HCT116 (cell line): ENCODE results near the gene MPP4. TPM values are rescaled to one million over a fixed set of nuclear protein-coding genes. Genes with fewer than 3 reads are reported as not detected.

Experiments used
- ATAC-seq: fragments of 200-7000 bp; cut with Tn5 transposase; 2 replicates; pipeline ENCODE4 v1.9.1; 2020; ENCODE audit warnings: mild to moderate bottlenecking, moderate library complexity
- BruUV-seq: library from RNA; stranded (reverse); fragments of 400-500 nt; replicated peaks from 2 replicates; lab custom pipeline; 2021; lab: Mats Ljungman, UMichigan
- CTCF ChIA-PET: fragments of 300-600 bp; sonication (Branson Sonifier 250); formaldehyde crosslinking; loops from one replicate; lab custom pipeline; 2021; ENCODE audit warnings: antibody characterized with exemption; lab: Charles Lee
- POLR2A ChIA-PET: fragments of 300-600, 350-600 bp; sonication (Branson Sonifier 250); formaldehyde crosslinking; loops from one replicate; lab custom pipeline; 2021; ENCODE audit warnings: antibody characterized with exemption; lab: Charles Lee
- RAD21 ChIA-PET, 2 experiments: fragments of 300-600 bp; sonication (Branson Sonifier 250); formaldehyde crosslinking; loops; one replicate each; lab custom pipeline; 2023; ENCODE audit warnings: low total read pairs in 2 of 2; ENCODE audit not compliant: uncharacterized antibody in 2 of 2, unreplicated experiment in 2 of 2, low non-redundant PET in 1 of 2; lab: Charles Lee
- DNase-seq: peaks from one replicate; pipeline ENCODE4 v3.0.0-alpha.2; 2010; ENCODE audit warnings: low read depth, low spot score
- H2AFZ ChIP-seq: fragments of 200-600 bp; shearing (Covaris generic), sonication (generic); 2 replicates; pipeline ENCODE4 v1.6.1; 2017; ENCODE audit warnings: low read depth, mixed run types, mixed read lengths, antibody characterized with exemption, low read length; ENCODE audit not compliant: poor library complexity, severe bottlenecking
- H3K27ac ChIP-seq: 2 replicates; pipeline ENCODE4 v1.5.1; 2012; ENCODE audit warnings: low read depth, low read length
- H3K27me3 ChIP-seq: fragments of 200-600 bp; sonication (generic); 2 replicates; pipeline ENCODE4 v1.6.1; 2016; ENCODE audit warnings: mixed run types, low read length, mixed read lengths; ENCODE audit not compliant: insufficient read depth
- H3K36me3 ChIP-seq, 2 experiments: fragments of 200-500 bp in 1 of 2; fragments of 200-600 bp in 1 of 2; sonication (Bioruptor generic) in 1 of 2; sonication (generic) in 1 of 2; 2 replicates each; pipeline versions ENCODE4 v1.5.1 to v1.6.1; 2014 to 2016; ENCODE audit warnings: low read length in 2 of 2, inconsistent platforms in 1 of 2, mixed read lengths in 1 of 2, mixed run types in 1 of 2; ENCODE audit not compliant: insufficient read depth in 2 of 2, control insufficient read depth in 1 of 2
- H3K4me1 ChIP-seq, 2 experiments: fragments of 200-600 bp in 1 of 2; sonication (generic) in 1 of 2; 2 replicates each; pipeline versions ENCODE4 v1.5.1 to v1.6.1; 2012 to 2017; ENCODE audit warnings: low read length in 2 of 2, inconsistent platforms in 1 of 2, mild to moderate bottlenecking in 1 of 2, mixed read lengths in 1 of 2, mixed run types in 1 of 2, moderate library complexity in 1 of 2; ENCODE audit not compliant: insufficient read depth in 2 of 2, control insufficient read depth in 1 of 2
- H3K4me2 ChIP-seq: fragments of 200-600 bp; sonication (generic); 2 replicates; pipeline ENCODE4 v1.6.1; 2017; ENCODE audit warnings: mixed run types, low read length, mixed read lengths
- H3K4me3 ChIP-seq, 2 experiments: fragments of 200-600 bp in 1 of 2; sonication (generic) in 1 of 2; replicated peaks in 1 of 2; 2 replicates each; pipeline ENCODE4 v1.5.1; 2011 to 2016; ENCODE audit warnings: low read length in 2 of 2, control low read depth in 1 of 2, low read depth in 1 of 2, mild to moderate bottlenecking in 1 of 2, mixed read lengths in 1 of 2, mixed run types in 1 of 2
- H3K79me2 ChIP-seq: fragments of 200-600 bp; sonication (generic); 2 replicates; pipeline ENCODE4 v1.6.1; 2017; ENCODE audit warnings: mild to moderate bottlenecking, mixed run types, low read length, moderate library complexity, mixed read lengths; ENCODE audit not compliant: insufficient read depth
- H3K9ac ChIP-seq: fragments of 200-600 bp; sonication (generic); 2 replicates; pipeline ENCODE4 v1.6.1; 2016; ENCODE audit warnings: low read length, mixed read lengths
- H3K9me2 ChIP-seq: fragments of 200-600 bp; sonication (generic), shearing (Covaris generic); 2 replicates; pipeline ENCODE4 v1.6.1; 2017; ENCODE audit warnings: mixed run types, mild to moderate bottlenecking, moderate library complexity; ENCODE audit not compliant: insufficient read depth
- H3K9me3 ChIP-seq, 2 experiments: fragments of 200-500 bp in 1 of 2; fragments of 200-600 bp in 1 of 2; sonication (Bioruptor generic) in 1 of 2; sonication (generic) in 1 of 2; 2 replicates each; pipeline ENCODE4 v1.6.1; 2014 to 2017; ENCODE audit warnings: low read length in 2 of 2, mixed read lengths in 2 of 2, inconsistent platforms in 1 of 2, low read depth in 1 of 2, mild to moderate bottlenecking in 1 of 2, mixed run types in 1 of 2, moderate library complexity in 1 of 2; ENCODE audit not compliant: control insufficient read depth in 1 of 2, insufficient read depth in 1 of 2
- H4K20me1 ChIP-seq: fragments of 200-600 bp; sonication (generic), shearing (Covaris generic); 2 replicates; pipeline ENCODE4 v1.6.1; 2017; ENCODE audit warnings: mixed run types, mild to moderate bottlenecking, moderate library complexity; ENCODE audit not compliant: insufficient read depth
- ATF3 ChIP-seq: IDR thresholded peaks from 2 replicates; pipeline ENCODE4 v1.6.1; 2012
- CEBPB ChIP-seq: IDR thresholded peaks from 2 replicates; pipeline ENCODE4 v1.6.1; 2012; ENCODE audit warnings: low read depth
- EZH2 ChIP-seq: fragments of 200-600 bp; sonication (generic); IDR thresholded peaks from 2 replicates; pipeline ENCODE4 v1.6.1; 2017; ENCODE audit warnings: antibody characterized with exemption, mixed run types
- SIN3A ChIP-seq: IDR thresholded peaks from 2 replicates; pipeline ENCODE4 v1.6.1; 2012; ENCODE audit warnings: low read depth
- SRF ChIP-seq: IDR thresholded peaks from 2 replicates; pipeline ENCODE4 v1.6.1; 2012; ENCODE audit warnings: low read depth
- YY1 ChIP-seq: IDR thresholded peaks from 2 replicates; pipeline ENCODE4 v1.6.1; 2011; ENCODE audit warnings: low read length, low read depth, moderate library complexity, mild to moderate bottlenecking; ENCODE audit not compliant: insufficient replicate concordance; ENCODE audit errors: extremely low read depth
- ZFX ChIP-seq: fragments of 450-650 bp; IDR thresholded peaks from 2 replicates; pipeline ENCODE4 v1.6.1; 2017
- intact Hi-C: fragments of 100-400 bp; cut with micrococcal nuclease; formaldehyde crosslinking; loops from 2 replicates; pipeline ENCODE4 v1.10.0; 2022
- total RNA-seq: library from RNA; stranded (reverse); gene quantifications from one replicate; pipeline ENCODE4 v1.2.1, GENCODE V29; 2021; ENCODE audit not compliant: unreplicated experiment

The MPP4 gene
- total RNA-seq, 1 experiment from 2014 or later: 0.32 TPM

- TF ChIP-seq ATF3 (no peak), EZH2 (no peak), ZFX (peak; percentile 85), YY1 (peak; percentile 53), CEBPB (no peak)
Measured at GRCh38 chr2:201642579-201643215, 55.7 kb downstream of the MPP4 start (continued).

GRCh38 chr2:201642086-201642578 lies 56.3 kb downstream of the MPP4 start:
- Histone ChIP-seq H4K20me1 (no peaks in the 10 kb centered on the region), H3K36me3 (peaks cover 0 to 4% of the 10 kb centered on the region in 2 experiments; a peak in 1 of 4 replicates), H3K79me2 (peaks cover 5% of the 10 kb centered on the region; the same call in 1 of the 2 replicates), H2AFZ (peak overlapping the region; percentile 28), H3K4me1 (peaks cover 4 to 13% of the 10 kb centered on the region in 2 experiments), H3K9me3 (no peaks in the 10 kb centered on the region), H3K4me3 (peak overlapping the region; percentile 71 to 90), H3K4me2 (peak overlapping the region; percentile 78), H3K27ac (peak overlapping the region; percentile 64), H3K9ac (peak overlapping the region; percentile 84), H3K27me3 (no peaks in the 10 kb centered on the region), H3K9me2 (no peaks in the 10 kb centered on the region)
- CTCF ChIA-PET: no interaction called here
- POLR2A ChIA-PET: interaction anchor here (0.6 kb wide), 1 partner anchor 729 kb away, joined by 3 read pairs; no protein-coding TSS in a partner anchor
- intact Hi-C loops: loop anchor here (5.0 to 10.0 kb wide), 2 partner anchors 187 to 410 kb away; partner anchors contain the start of genes STRADB and TRAK2
- TF ChIP-seq SIN3A (peak; percentile 61; the same call in 1 of the 2 replicates), CEBPB (0 out of 2 replicates have a peak, but pooled peaks have one; percentile 10), SRF (no peak)
- DNase-seq: no peak
- peak; percentile 57 for ATAC-seq
- TSS peak; percentile 82 for BruUV-seq
- RAD21 ChIA-PET: no interaction called here
